Fibroblast of villous mesenchyme (primary cell): Measurements from ENCODE around the gene KRTAP10-1. TPM values are rescaled to one million over a fixed set of nuclear protein-coding genes. Genes with fewer than 3 reads are reported as not detected.

Source experiments
- DNase-seq: peaks from one replicate; pipeline ENCODE4 v3.0.0-alpha.2; 2010; ENCODE audit warnings: low read depth
- H3K4me3 ChIP-seq: 2 replicates; pipeline ENCODE4 v1.5.1; 2011; ENCODE audit warnings: low read depth, mild to moderate bottlenecking, low read length
- total RNA-seq: library from RNA; depleted of rRNA; stranded (reverse); fragments of >200 nt; gene quantifications from 2 replicates; pipeline ENCODE4 v1.2.3, GENCODE V29; 2012
- TF ChIP-seq, protein P1 (sequence below): IDR thresholded peaks from 2 replicates; pipeline ENCODE4 v1.5.1; 2012; ENCODE audit warnings: low read depth, mild to moderate bottlenecking, low read length; ENCODE audit not compliant: insufficient read depth

Gene KRTAP10-1
- total RNA-seq, 1 donor: not detected

GRCh38 chr21:44534688-44535087 lies 5.3 kb downstream of the KRTAP10-1 start:
- TF ChIP-seq, protein P1, sequence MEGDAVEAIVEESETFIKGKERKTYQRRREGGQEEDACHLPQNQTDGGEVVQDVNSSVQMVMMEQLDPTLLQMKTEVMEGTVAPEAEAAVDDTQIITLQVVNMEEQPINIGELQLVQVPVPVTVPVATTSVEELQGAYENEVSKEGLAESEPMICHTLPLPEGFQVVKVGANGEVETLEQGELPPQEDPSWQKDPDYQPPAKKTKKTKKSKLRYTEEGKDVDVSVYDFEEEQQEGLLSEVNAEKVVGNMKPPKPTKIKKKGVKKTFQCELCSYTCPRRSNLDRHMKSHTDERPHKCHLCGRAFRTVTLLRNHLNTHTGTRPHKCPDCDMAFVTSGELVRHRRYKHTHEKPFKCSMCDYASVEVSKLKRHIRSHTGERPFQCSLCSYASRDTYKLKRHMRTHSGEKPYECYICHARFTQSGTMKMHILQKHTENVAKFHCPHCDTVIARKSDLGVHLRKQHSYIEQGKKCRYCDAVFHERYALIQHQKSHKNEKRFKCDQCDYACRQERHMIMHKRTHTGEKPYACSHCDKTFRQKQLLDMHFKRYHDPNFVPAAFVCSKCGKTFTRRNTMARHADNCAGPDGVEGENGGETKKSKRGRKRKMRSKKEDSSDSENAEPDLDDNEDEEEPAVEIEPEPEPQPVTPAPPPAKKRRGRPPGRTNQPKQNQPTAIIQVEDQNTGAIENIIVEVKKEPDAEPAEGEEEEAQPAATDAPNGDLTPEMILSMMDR: no peak
- H3K4me3 ChIP-seq: no peak overlapping the region
- DNase-seq: no peak

GRCh38 chr21:44533891-44534627 lies 5.9 kb downstream of the KRTAP10-1 start:
- H3K4me3 ChIP-seq: no peak overlapping the region
- TF ChIP-seq, protein P1: no peak
- no peak for DNase-seq

DNA sequence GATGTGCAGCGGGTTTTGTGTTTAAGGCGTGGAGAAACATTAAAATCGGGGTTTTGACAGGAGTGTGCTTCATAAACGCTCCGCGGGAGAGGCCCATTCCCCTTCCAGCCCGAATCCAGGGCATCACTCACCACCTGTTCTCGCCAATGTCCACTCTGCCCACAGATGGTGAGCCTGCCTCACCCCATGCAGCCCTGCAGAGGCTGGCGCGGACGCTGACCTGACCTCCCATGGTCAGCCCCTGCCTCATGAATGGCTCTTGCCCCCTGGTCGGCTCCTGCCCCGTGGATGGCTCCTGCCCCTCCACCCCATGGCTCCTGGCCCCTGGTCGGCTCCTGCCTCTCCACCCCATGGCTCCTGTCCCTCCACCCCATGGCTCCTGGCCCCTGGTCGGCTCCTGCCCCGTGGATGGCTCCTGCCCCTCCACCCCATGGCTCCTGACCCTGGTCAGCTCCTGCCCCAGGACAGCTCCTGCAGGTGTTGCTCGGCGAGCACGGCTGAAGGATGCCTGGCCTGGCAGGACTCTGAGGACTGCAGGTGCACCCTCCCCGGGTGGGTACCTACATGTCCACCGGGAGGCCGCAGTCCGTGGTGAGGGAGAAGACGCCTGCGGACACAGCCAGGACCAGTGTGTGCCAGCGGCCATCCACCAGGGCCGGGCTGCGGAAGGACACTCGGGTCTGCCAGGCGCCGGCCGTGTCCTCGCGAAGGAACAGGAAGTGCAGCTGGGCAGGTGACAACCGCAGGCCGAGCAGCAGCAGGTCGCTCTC lies 6.7 kb downstream of the KRTAP10-1 start:
- no peak overlapping the region for H3K4me3 ChIP-seq
- DNase-seq: no peak
- TF ChIP-seq, protein P1: no peak

DNA sequence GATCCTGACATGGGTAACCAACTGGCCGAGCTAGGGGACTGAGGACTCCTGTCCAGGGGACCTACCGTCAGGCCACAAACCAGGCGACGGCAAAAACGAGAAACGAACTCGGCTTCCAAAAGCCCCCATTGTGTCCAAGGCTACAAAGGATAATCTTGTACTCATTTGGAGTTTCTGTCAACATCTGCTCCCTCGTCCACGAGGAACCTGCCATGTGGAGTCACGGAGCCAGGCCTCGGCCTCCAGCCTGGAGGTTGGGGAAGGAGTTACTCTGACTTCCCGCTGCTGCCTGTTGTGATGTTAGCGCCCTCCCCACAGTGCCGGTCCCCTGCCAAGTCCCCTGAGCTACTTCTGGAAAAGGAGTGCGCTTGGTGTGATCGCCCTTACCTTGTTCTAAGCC lies 7.3 kb downstream of the KRTAP10-1 start:
- no peak overlapping the region for H3K4me3 ChIP-seq
- no peak for DNase-seq
- TF ChIP-seq, protein P1: no peak

- DNase-seq: no peak
- no peak overlapping the region for H3K4me3 ChIP-seq
- TF ChIP-seq, protein P1: no peak
Measured at GRCh38 chr21:44531606-44532564, 8.1 kb downstream of the KRTAP10-1 start.

GRCh38 chr21:44530903-44531605 lies 8.9 kb downstream of the KRTAP10-1 start:
- DNase-seq: no peak
- no peak overlapping the region for H3K4me3 ChIP-seq
- TF ChIP-seq, protein P1: no peak
